ENCODE data around the gene MRPS11. TPM values are rescaled to one million over a fixed set of nuclear protein-coding genes. Genes with fewer than 3 reads are reported as not detected.

Gene MRPS11
- total RNA-seq, 1 experiment from 2014 or later = 47.4 TPM

DNA sequence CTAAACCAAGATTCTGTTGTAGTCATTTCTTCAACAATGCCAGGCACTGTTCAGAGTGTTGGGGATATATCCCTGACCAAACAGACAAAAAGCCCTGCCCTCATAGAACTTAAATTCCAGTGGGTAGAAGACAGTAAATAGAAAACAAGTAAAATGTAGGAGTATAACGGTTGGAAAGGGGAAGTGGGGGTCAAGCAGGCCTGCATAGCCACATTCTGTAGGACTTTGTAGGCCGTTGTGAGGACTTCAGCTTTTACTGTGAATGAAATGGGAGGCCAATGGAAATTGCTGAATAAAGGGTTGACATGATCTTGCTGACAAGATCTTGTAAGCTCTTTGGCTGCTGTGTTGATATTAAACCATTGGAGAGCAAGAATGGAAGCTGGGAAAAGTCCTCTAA lies 1.8 kb downstream of the MRPS11 start:
- ChIA-PET CTCF (no interaction called here), RAD21 (ENCODE audit: low non-redundant PET in 1 of 2, low total read pairs in 2 of 2, uncharacterized antibody in 2 of 2, unreplicated experiment in 2 of 2) (interaction anchor here in 1 of 2 experiments (0.6 kb wide), 1 partner anchor 9 kb away, joined by 3 read pairs; no protein-coding TSS in a partner anchor), POLR2A (no interaction called here)
- Histone ChIP-seq H4K20me1 (ENCODE audit: insufficient read depth) (no peaks in the 10 kb centered on the region), H3K9ac (ENCODE audit: low read length) (no peak overlapping the region), H2AFZ (ENCODE audit: low read depth, low read length, poor library complexity, severe bottlenecking) (no peak overlapping the region), H3K4me2 (ENCODE audit: low read length) (no peak overlapping the region), H3K9me2 (ENCODE audit: insufficient read depth) (no peaks in the 10 kb centered on the region), H3K4me1 (ENCODE audit: control insufficient read depth in 1 of 2, insufficient read depth in 2 of 2, low read length in 2 of 2) (peaks cover 13 to 17% of the 10 kb centered on the region in 2 experiments), H3K4me3 (replicated peaks in 1 of 2; ENCODE audit: low read depth in 1 of 2, low read length in 2 of 2) (no peak overlapping the region), H3K27ac (ENCODE audit: low read depth, low read length) (no peak overlapping the region), H3K36me3 (ENCODE audit: control insufficient read depth in 1 of 2, insufficient read depth in 2 of 2, low read length in 2 of 2) (peaks cover 7 to 15% of the 10 kb centered on the region in 2 experiments; a peak in 3 of 4 replicates), H3K79me2 (ENCODE audit: insufficient read depth, low read length) (peaks cover 55% of the 10 kb centered on the region), H3K9me3 (ENCODE audit: control insufficient read depth in 1 of 2, insufficient read depth in 1 of 2, low read depth in 1 of 2, low read length in 2 of 2) (no peaks in the 10 kb centered on the region), H3K27me3 (ENCODE audit: insufficient read depth, low read length) (no peaks in the 10 kb centered on the region)
- TF ChIP-seq POLR2AphosphoS5 (IDR thresholded peaks at IDR 0.05; ENCODE audit: low read depth, low read length) (no peak), FOSL1 (IDR thresholded peaks at IDR 0.05; ENCODE audit: low read depth) (no peak), RAD21 (IDR thresholded peaks at IDR 0.05; ENCODE audit: low read depth) (no peak)
- ATAC-seq (no peak), DNase-seq (ENCODE audit: low read depth, low spot score) (no peak)
- intact Hi-C loops (cut with micrococcal nuclease) = no loop called here
- no TSS peak for BruUV-seq (replicated peaks)

DNA sequence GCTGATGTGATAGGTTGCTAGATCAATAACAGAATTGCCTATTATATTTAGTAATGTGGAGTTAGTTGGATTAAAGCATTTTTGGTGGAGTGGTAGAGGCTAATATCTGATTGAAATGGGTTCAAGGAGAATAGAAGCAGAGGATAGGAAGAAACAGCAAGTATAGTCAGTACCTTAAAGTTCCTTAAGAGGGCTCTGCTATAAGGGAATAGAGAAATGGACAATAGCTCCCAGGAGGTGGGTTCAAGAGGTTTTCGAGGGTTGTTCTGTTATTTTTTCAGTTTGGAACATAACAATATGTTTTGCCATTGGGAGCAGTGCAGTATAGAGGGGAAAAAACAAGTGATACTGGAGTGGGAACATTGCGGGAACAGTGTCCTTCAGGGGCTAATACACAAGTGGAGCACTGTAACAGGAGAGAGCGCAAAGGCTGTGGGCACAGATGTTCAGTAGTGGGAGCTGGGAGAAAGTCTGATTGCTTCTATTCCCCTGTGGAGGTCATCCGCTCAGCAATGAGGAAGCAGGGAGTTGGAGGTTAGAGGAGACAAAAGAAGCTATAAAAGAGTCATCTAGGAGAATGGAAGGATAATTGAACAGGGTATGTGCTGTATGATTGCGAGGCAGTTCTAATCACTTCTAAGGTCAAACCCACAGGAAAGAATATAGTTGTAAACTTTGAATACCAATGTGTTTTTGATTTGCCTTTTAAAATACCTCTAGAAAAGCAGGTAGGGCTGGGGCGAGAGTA lies 3.3 kb downstream of the MRPS11 start:
- DNase-seq (ENCODE audit: low read depth, low spot score) = no peak
- no TSS peak for BruUV-seq (replicated peaks)
- Histone ChIP-seq H3K9me3 (ENCODE audit: control insufficient read depth in 1 of 2, insufficient read depth in 1 of 2, low read depth in 1 of 2, low read length in 2 of 2) (no peaks in the 10 kb centered on the region), H3K27me3 (ENCODE audit: insufficient read depth, low read length) (no peaks in the 10 kb centered on the region), H3K36me3 (ENCODE audit: control insufficient read depth in 1 of 2, insufficient read depth in 2 of 2, low read length in 2 of 2) (peaks cover 0 to 12% of the 10 kb centered on the region in 2 experiments; a peak in 3 of 4 replicates), H3K4me3 (replicated peaks in 1 of 2; ENCODE audit: low read depth in 1 of 2, low read length in 2 of 2) (no peak overlapping the region), H3K27ac (ENCODE audit: low read depth, low read length) (no peak overlapping the region), H3K9ac (ENCODE audit: low read length) (no peak overlapping the region), H2AFZ (ENCODE audit: low read depth, low read length, poor library complexity, severe bottlenecking) (no peak overlapping the region), H4K20me1 (ENCODE audit: insufficient read depth) (no peaks in the 10 kb centered on the region), H3K4me1 (ENCODE audit: control insufficient read depth in 1 of 2, insufficient read depth in 2 of 2, low read length in 2 of 2) (peaks cover 9 to 13% of the 10 kb centered on the region in 2 experiments), H3K79me2 (ENCODE audit: insufficient read depth, low read length) (peaks cover 41% of the 10 kb centered on the region), H3K9me2 (ENCODE audit: insufficient read depth) (no peaks in the 10 kb centered on the region), H3K4me2 (ENCODE audit: low read length) (no peak overlapping the region)
- ChIA-PET RAD21 (ENCODE audit: low non-redundant PET in 1 of 2, low total read pairs in 2 of 2, uncharacterized antibody in 2 of 2, unreplicated experiment in 2 of 2) (no interaction called here), CTCF (no interaction called here), POLR2A (no interaction called here)
- no peak for ATAC-seq
- intact Hi-C loops (cut with micrococcal nuclease) = no loop called here
- TF ChIP-seq, protein P1, sequence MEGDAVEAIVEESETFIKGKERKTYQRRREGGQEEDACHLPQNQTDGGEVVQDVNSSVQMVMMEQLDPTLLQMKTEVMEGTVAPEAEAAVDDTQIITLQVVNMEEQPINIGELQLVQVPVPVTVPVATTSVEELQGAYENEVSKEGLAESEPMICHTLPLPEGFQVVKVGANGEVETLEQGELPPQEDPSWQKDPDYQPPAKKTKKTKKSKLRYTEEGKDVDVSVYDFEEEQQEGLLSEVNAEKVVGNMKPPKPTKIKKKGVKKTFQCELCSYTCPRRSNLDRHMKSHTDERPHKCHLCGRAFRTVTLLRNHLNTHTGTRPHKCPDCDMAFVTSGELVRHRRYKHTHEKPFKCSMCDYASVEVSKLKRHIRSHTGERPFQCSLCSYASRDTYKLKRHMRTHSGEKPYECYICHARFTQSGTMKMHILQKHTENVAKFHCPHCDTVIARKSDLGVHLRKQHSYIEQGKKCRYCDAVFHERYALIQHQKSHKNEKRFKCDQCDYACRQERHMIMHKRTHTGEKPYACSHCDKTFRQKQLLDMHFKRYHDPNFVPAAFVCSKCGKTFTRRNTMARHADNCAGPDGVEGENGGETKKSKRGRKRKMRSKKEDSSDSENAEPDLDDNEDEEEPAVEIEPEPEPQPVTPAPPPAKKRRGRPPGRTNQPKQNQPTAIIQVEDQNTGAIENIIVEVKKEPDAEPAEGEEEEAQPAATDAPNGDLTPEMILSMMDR (IDR thresholded peaks at IDR 0.05 in 2 of 3, conservative IDR thresholded peaks at IDR 0.05 in 1 of 3; ENCODE audit: borderline replicate concordance in 1 of 3, insufficient read depth in 1 of 3, low read depth in 2 of 3, low read length in 2 of 3) = peak in 2 of 3 experiments; percentile 10 to 21; a peak in 2 of 6 replicates
- TF ChIP-seq, protein P2, sequence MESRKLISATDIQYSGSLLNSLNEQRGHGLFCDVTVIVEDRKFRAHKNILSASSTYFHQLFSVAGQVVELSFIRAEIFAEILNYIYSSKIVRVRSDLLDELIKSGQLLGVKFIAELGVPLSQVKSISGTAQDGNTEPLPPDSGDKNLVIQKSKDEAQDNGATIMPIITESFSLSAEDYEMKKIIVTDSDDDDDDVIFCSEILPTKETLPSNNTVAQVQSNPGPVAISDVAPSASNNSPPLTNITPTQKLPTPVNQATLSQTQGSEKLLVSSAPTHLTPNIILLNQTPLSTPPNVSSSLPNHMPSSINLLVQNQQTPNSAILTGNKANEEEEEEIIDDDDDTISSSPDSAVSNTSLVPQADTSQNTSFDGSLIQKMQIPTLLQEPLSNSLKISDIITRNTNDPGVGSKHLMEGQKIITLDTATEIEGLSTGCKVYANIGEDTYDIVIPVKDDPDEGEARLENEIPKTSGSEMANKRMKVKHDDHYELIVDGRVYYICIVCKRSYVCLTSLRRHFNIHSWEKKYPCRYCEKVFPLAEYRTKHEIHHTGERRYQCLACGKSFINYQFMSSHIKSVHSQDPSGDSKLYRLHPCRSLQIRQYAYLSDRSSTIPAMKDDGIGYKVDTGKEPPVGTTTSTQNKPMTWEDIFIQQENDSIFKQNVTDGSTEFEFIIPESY (IDR thresholded peaks at IDR 0.05; ENCODE audit: extremely low read depth, insufficient replicate concordance, low read length) = no peak

Measured in HCT116 (cell line).